Cardiac fibroblast (primary cell): ENCODE results near the gene KCNQ1OT1.

ENCODE experiments used
- DNase-seq, 2 donors: peaks; one replicate each; pipeline versions ENCODE4 v3.0.0 to v3.0.0-alpha.2; 2010; ENCODE audit warnings: low read depth in 2 of 2
- H3K4me3 ChIP-seq, 2 donors: replicated peaks in 1 of 2; 1 replicate in 1 of 2; 2 replicates in 1 of 2; pipeline ENCODE4 v1.5.1; 2011; ENCODE audit warnings: low read depth in 2 of 2, low read length in 2 of 2, mild to moderate bottlenecking in 2 of 2, moderate library complexity in 1 of 2
- CTCF ChIP-seq: IDR thresholded peaks from one replicate; pipeline ENCODE4 v1.5.1; 2011; ENCODE audit warnings: low read depth, mild to moderate bottlenecking, low read length, inconsistent platforms

KCNQ1OT1 gene

GRCh38 chr11:2657697-2658284, 42.0 kb downstream of the KCNQ1OT1 start:
- no peak for TF ChIP-seq CTCF
- H3K4me3 ChIP-seq = no peak overlapping the region
- no peak for DNase-seq

- no peak for TF ChIP-seq CTCF
- H3K4me3 ChIP-seq = no peak overlapping the region
- DNase-seq = no peak
Measured at GRCh38 chr11:2656859-2657258, 42.9 kb downstream of the KCNQ1OT1 start.

GRCh38 chr11:2655834-2656622, 43.8 kb downstream of the KCNQ1OT1 start:
- no peak overlapping the region for H3K4me3 ChIP-seq
- peak; percentile 19 to 48 for DNase-seq
- no peak for TF ChIP-seq CTCF

GRCh38 chr11:2655016-2655719, 44.6 kb downstream of the KCNQ1OT1 start:
- H3K4me3 ChIP-seq = no peak overlapping the region
- no peak for DNase-seq
- TF ChIP-seq CTCF = no peak

GRCh38 chr11:2653930-2654739, 45.7 kb downstream of the KCNQ1OT1 start:
- no peak overlapping the region for H3K4me3 ChIP-seq
- TF ChIP-seq CTCF = no peak
- no peak for DNase-seq

GRCh38 chr11:2653198-2653551, 46.6 kb downstream of the KCNQ1OT1 start:
- H3K4me3 ChIP-seq = no peak overlapping the region
- DNase-seq = peak in 1 of 2 donors; percentile 20
- no peak for TF ChIP-seq CTCF
